GM12878 (cell line): ENCODE results near the gene ACRV1. TPM values are rescaled to one million over a fixed set of nuclear protein-coding genes. Genes with fewer than 3 reads are reported as not detected.

Source experiments
- ATAC-seq: fragments of 200-7000 bp; cut with Tn5 transposase; 3 replicates; pipeline ENCODE4 v1.9.1; 2020; ENCODE audit warnings: mild to moderate bottlenecking, moderate library complexity
- BruUV-seq: library from RNA; stranded (reverse); fragments of 400-500 nt; replicated peaks from 2 replicates; lab custom pipeline; 2021; lab: Mats Ljungman, UMichigan
- CTCF ChIA-PET: fragments of 300-600 bp; sonication (Branson Sonifier 250); formaldehyde crosslinking; extraction: SDS; loops from one replicate; lab custom pipeline; 2021; ENCODE audit warnings: inconsistent platforms; lab: Yijun Ruan, JAX
- POLR2A ChIA-PET: fragments of 350-600 bp; formaldehyde crosslinking; extraction: SDS; loops from one replicate; lab custom pipeline; 2021; ENCODE audit warnings: inconsistent platforms; lab: Charles Lee
- RAD21 ChIA-PET: fragments of 300-600 bp; sonication (Branson Sonifier 250); formaldehyde crosslinking; loops from one replicate; lab custom pipeline; 2023; ENCODE audit warnings: antibody characterized with exemption; ENCODE audit not compliant: unreplicated experiment; lab: Charles Lee
- SMC1A ChIA-PET: fragments of 300-600 bp; sonication (Branson Sonifier 250); formaldehyde crosslinking; loops from one replicate; lab custom pipeline; 2023; ENCODE audit not compliant: unreplicated experiment, uncharacterized antibody; lab: Charles Lee
- DNase-seq: peaks from one replicate; pipeline ENCODE4 v3.0.0-alpha.2; 2011; ENCODE audit warnings: low read depth, low spot score
- FAIRE-seq: peaks from 3 replicates; lab custom pipeline; 2011; peaks lifted over from hg19 to GRCh38; lab: Jason Lieb, UNC
- H2AFZ ChIP-seq: 2 replicates; pipeline ENCODE4 v1.6.0; 2011; ENCODE audit warnings: low read depth, low read length, control low read depth; ENCODE audit not compliant: control insufficient read depth
- H3K27ac ChIP-seq: 2 replicates; pipeline ENCODE4 v1.5.1; 2011; ENCODE audit warnings: control low read depth; ENCODE audit not compliant: control insufficient read depth, insufficient read depth
- H3K27me3 ChIP-seq, 2 experiments: replicated peaks in 1 of 2; 2 replicates each; pipeline versions ENCODE4 v1.6.0 to v1.6.1; 2011; ENCODE audit warnings: low read length in 1 of 2; ENCODE audit not compliant: control insufficient read depth in 2 of 2, insufficient read depth in 2 of 2
- H3K36me3 ChIP-seq, 2 experiments: 2 replicates each; pipeline ENCODE4 v1.5.1; 2011; ENCODE audit warnings: low read length in 1 of 2; ENCODE audit not compliant: control insufficient read depth in 2 of 2, insufficient read depth in 2 of 2
- H3K4me1 ChIP-seq: 2 replicates; pipeline ENCODE4 v1.6.1; 2011; ENCODE audit warnings: mild to moderate bottlenecking, low read length, moderate library complexity, mixed read lengths; ENCODE audit not compliant: control insufficient read depth, insufficient read depth
- H3K4me2 ChIP-seq: 2 replicates; pipeline ENCODE4 v1.6.0; 2011; ENCODE audit warnings: control low read depth; ENCODE audit not compliant: control insufficient read depth, insufficient read depth
- H3K4me3 ChIP-seq: fragments of 200-600 bp; sonication (generic); 2 replicates; pipeline ENCODE4 v1.5.1; 2016
- H3K79me2 ChIP-seq: 2 replicates; pipeline ENCODE4 v1.6.0; 2011; ENCODE audit warnings: low read length; ENCODE audit not compliant: control insufficient read depth, insufficient read depth
- H3K9ac ChIP-seq: 2 replicates; pipeline ENCODE4 v1.8.0; 2011; ENCODE audit warnings: low read length, control low read depth, mixed read lengths; ENCODE audit not compliant: control insufficient read depth, insufficient read depth
- H3K9me3 ChIP-seq: replicated peaks from 3 replicates; pipeline ENCODE4 v1.5.1; 2011; ENCODE audit warnings: mild to moderate bottlenecking, low read length; ENCODE audit not compliant: control insufficient read depth, insufficient read depth
- H4K20me1 ChIP-seq: 2 replicates; pipeline ENCODE4 v1.6.0; 2011; ENCODE audit not compliant: control insufficient read depth, insufficient read depth
- CBX3 ChIP-seq: fragments of 200-600 bp; sonication (generic); IDR thresholded peaks from 2 replicates; pipeline ENCODE4 v1.6.1; 2016; ENCODE audit warnings: low read depth, borderline replicate concordance
- CBX5 ChIP-seq: sonication (generic); IDR thresholded peaks from 2 replicates; pipeline ENCODE4 v1.6.1; 2016; ENCODE audit warnings: low read depth, moderate library complexity, mild to moderate bottlenecking, inconsistent platforms
- CEBPZ ChIP-seq: fragments of 150-350 bp; IDR thresholded peaks from 2 replicates; pipeline ENCODE4 v1.6.1; 2016; ENCODE audit warnings: low read depth, low read length
- FOXM1 ChIP-seq: IDR thresholded peaks from 2 replicates; pipeline ENCODE4 v1.6.1; 2012; ENCODE audit warnings: low read depth, mild to moderate bottlenecking, inconsistent platforms, low read length, moderate library complexity
- JUND ChIP-seq: IDR thresholded peaks from 2 replicates; pipeline ENCODE4 v1.6.1; 2012; ENCODE audit warnings: low read depth, mild to moderate bottlenecking, low read length, improper control_type of control experiment, moderate library complexity
- LARP7 ChIP-seq: fragments of 450-650 bp; IDR thresholded peaks from 2 replicates; pipeline ENCODE4 v1.6.1; 2017; ENCODE audit warnings: mild to moderate bottlenecking
- NR2C1 ChIP-seq: fragments of 450-650 bp; IDR thresholded peaks from 2 replicates; pipeline ENCODE4 v1.6.1; 2017; ENCODE audit warnings: antibody characterized with exemption, mild to moderate bottlenecking, moderate library complexity
- RAD51 ChIP-seq: fragments of 450-650 bp; IDR thresholded peaks from 2 replicates; pipeline ENCODE4 v1.6.1; 2016; ENCODE audit warnings: moderate library complexity, mild to moderate bottlenecking, inconsistent platforms
- SREBF2 ChIP-seq: IDR thresholded peaks from 2 replicates; pipeline ENCODE4 v1.6.1; 2012; ENCODE audit warnings: mild to moderate bottlenecking, low read length
- TAF1 ChIP-seq: IDR thresholded peaks from 2 replicates; pipeline ENCODE4 v1.6.1; 2011; ENCODE audit warnings: mild to moderate bottlenecking, low read depth, low read length, borderline replicate concordance
- WGBS: methylation state at CpG from one replicate; pipeline ENCODE4 v1.1.6; 2016; ENCODE audit warnings: low lambda C conversion rate; ENCODE audit not compliant: insufficient replicate concordance, insufficient coverage; ENCODE audit errors: missing lambda C conversion rate; 5-methylcytosine and 5-hydroxymethylcytosine counted together
- in situ Hi-C: fragments of 300-500 bp; cut with MboI; formaldehyde crosslinking; loops from 9 replicates; pipeline ENCODE4 v1.14.3; 2018; ENCODE audit warnings: mixed read lengths
- intact Hi-C: fragments of 100-400 bp; cut with micrococcal nuclease; formaldehyde crosslinking; loops from one replicate; pipeline ENCODE4 v1.14.2; 2022; ENCODE audit not compliant: unreplicated experiment
- polyA plus RNA-seq, 11 experiments: library from polyadenylated mRNA; depleted of rRNA in 4 of 11; unstranded in 6 of 11; stranded (reverse) in 5 of 11; fragments of >200 nt; fragmentation: Nextera tagmentation in 4 of 11; fragmentation: Illumina TruSeq in 1 of 11; extraction: Ambion mirVana in 4 of 11; extraction: Trizol in 1 of 11; gene quantifications; 1 replicate in 1 of 11; 2 replicates in 10 of 11; pipeline versions ENCODE4 v1.2.1 to v1.2.3, GENCODE V29; 2011 to 2016; ENCODE audit warnings: inconsistent platforms in 2 of 11, missing spikeins in 2 of 11, low read depth in 1 of 11
- total RNA-seq, 4 experiments: library from RNA; depleted of rRNA in 3 of 4; stranded (reverse); fragments of >200 nt in 3 of 4; fragmentation: Illumina TruSeq in 1 of 4; extraction: Trizol in 1 of 4; gene quantifications; 2 replicates each; pipeline versions ENCODE4 v1.2.1 to v1.2.3, GENCODE V29; 2013 to 2021
- TF ChIP-seq, protein P1 (sequence below): IDR thresholded peaks from 2 replicates; pipeline ENCODE4 v1.6.1; 2012; ENCODE audit warnings: improper control_type of control experiment, low read depth, low read length; ENCODE audit not compliant: insufficient replicate concordance
- TF ChIP-seq, protein P2 (sequence below), 3 experiments: IDR thresholded peaks in 2 of 3; conservative IDR thresholded peaks in 1 of 3; 2 replicates each; pipeline ENCODE4 v1.5.1; 2011; ENCODE audit warnings: low read depth in 3 of 3, low read length in 3 of 3, mild to moderate bottlenecking in 3 of 3, control low read depth in 2 of 3, moderate library complexity in 2 of 3, inconsistent platforms in 1 of 3, mixed read lengths in 1 of 3; ENCODE audit not compliant: control insufficient read depth in 2 of 3, insufficient read depth in 1 of 3; ENCODE audit errors: extremely low read depth in 1 of 3

Gene ACRV1
- total and polyA plus RNA-seq, 10 of the 15 experiments (the other 5 are each of a cell fraction or from before 2014, with no cell fraction given): 0.09 to 0.82 (median 0.23) TPM; not detected in 2

DNA sequence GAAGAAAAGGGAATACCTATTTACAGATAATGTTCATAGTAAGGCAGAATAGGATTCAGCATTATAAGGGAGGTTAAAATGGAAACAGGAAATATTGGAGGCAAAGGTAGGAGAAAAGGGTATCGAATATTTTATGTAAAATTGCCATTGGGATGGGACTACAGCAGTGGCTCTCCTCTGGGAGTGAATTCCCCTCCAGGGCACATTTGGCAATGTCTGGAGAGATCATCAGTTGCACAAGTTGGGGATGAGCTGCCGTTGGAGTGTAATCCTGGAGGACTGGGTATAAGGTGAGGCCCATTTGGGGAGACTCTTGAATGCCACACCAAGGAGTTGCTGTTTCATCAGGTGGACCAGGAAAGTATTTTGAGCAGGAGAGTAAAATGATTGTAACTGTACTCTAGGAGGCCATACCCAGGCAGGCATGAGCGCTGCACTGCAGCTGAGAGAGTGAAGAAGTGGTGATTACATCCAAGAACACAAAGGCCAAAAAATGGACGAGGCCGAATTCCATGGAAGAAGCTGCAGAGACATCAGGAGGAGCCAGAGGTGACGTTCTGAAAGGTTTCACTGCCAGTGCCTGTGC lies 8.7 kb upstream of the ACRV1 start:
- intact Hi-C loops: no loop called here
- RAD21 ChIA-PET: no interaction called here
- H3K79me2 ChIP-seq: no peaks in the 10 kb centered on the region
- H3K4me2 ChIP-seq: no peak overlapping the region
- FAIRE-seq (no peak), ATAC-seq (no peak), DNase-seq (no peak)
- H3K9me3 ChIP-seq: no peaks in the 10 kb centered on the region
- H3K36me3 ChIP-seq: no peaks in the 10 kb centered on the region
- POLR2A ChIA-PET: no interaction called here
- no peak overlapping the region for H3K9ac ChIP-seq
- SMC1A ChIA-PET: no interaction called here
- H3K27ac ChIP-seq: no peak overlapping the region
- no peak overlapping the region for H3K4me3 ChIP-seq
- WGBS: 81% methylated on average over 6 of the region's 6 CpGs
- H3K27me3 ChIP-seq: no peaks in the 10 kb centered on the region
- no peak overlapping the region for H2AFZ ChIP-seq
- H3K4me1 ChIP-seq: no peaks in the 10 kb centered on the region
- CTCF ChIA-PET: interaction anchor here (0.8 kb wide), 1 partner anchor 9 kb away, joined by 3 read pairs; the partner anchor contains the start of gene ACRV1
- in situ Hi-C loops: no loop called here
- BruUV-seq: no TSS peak
- no peaks in the 10 kb centered on the region for H4K20me1 ChIP-seq
- TF ChIP-seq NR2C1 (no peak), JUND (no peak), CBX3 (no peak), FOXM1 (no peak), CBX5 (no peak), RAD51 (no peak), LARP7 (no peak), SREBF2 (no peak), CEBPZ (no peak), TAF1 (no peak)
- TF ChIP-seq, protein P1, sequence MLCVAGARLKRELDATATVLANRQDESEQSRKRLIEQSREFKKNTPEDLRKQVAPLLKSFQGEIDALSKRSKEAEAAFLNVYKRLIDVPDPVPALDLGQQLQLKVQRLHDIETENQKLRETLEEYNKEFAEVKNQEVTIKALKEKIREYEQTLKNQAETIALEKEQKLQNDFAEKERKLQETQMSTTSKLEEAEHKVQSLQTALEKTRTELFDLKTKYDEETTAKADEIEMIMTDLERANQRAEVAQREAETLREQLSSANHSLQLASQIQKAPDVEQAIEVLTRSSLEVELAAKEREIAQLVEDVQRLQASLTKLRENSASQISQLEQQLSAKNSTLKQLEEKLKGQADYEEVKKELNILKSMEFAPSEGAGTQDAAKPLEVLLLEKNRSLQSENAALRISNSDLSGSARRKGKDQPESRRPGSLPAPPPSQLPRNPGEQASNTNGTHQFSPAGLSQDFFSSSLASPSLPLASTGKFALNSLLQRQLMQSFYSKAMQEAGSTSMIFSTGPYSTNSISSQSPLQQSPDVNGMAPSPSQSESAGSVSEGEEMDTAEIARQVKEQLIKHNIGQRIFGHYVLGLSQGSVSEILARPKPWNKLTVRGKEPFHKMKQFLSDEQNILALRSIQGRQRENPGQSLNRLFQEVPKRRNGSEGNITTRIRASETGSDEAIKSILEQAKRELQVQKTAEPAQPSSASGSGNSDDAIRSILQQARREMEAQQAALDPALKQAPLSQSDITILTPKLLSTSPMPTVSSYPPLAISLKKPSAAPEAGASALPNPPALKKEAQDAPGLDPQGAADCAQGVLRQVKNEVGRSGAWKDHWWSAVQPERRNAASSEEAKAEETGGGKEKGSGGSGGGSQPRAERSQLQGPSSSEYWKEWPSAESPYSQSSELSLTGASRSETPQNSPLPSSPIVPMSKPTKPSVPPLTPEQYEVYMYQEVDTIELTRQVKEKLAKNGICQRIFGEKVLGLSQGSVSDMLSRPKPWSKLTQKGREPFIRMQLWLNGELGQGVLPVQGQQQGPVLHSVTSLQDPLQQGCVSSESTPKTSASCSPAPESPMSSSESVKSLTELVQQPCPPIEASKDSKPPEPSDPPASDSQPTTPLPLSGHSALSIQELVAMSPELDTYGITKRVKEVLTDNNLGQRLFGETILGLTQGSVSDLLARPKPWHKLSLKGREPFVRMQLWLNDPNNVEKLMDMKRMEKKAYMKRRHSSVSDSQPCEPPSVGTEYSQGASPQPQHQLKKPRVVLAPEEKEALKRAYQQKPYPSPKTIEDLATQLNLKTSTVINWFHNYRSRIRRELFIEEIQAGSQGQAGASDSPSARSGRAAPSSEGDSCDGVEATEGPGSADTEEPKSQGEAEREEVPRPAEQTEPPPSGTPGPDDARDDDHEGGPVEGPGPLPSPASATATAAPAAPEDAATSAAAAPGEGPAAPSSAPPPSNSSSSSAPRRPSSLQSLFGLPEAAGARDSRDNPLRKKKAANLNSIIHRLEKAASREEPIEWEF: no peak
- TF ChIP-seq, protein P2, sequence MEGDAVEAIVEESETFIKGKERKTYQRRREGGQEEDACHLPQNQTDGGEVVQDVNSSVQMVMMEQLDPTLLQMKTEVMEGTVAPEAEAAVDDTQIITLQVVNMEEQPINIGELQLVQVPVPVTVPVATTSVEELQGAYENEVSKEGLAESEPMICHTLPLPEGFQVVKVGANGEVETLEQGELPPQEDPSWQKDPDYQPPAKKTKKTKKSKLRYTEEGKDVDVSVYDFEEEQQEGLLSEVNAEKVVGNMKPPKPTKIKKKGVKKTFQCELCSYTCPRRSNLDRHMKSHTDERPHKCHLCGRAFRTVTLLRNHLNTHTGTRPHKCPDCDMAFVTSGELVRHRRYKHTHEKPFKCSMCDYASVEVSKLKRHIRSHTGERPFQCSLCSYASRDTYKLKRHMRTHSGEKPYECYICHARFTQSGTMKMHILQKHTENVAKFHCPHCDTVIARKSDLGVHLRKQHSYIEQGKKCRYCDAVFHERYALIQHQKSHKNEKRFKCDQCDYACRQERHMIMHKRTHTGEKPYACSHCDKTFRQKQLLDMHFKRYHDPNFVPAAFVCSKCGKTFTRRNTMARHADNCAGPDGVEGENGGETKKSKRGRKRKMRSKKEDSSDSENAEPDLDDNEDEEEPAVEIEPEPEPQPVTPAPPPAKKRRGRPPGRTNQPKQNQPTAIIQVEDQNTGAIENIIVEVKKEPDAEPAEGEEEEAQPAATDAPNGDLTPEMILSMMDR (IDR thresholded peaks at IDR 0.05 in 2 of 3, conservative IDR thresholded peaks at IDR 0.05 in 1 of 3; ENCODE audit: control insufficient read depth in 2 of 3, extremely low read depth in 1 of 3, insufficient read depth in 1 of 3, low read depth in 3 of 3, low read length in 3 of 3): no peak
